ENCODE results near the gene TRMT61A. TPM values are rescaled to one million over a fixed set of nuclear protein-coding genes. Genes with fewer than 3 reads are reported as not detected.

The TRMT61A gene
- total RNA-seq, 1 donor from 2014 or later = 13.7 TPM

GRCh38 chr14:103528146-103528586, 830 bp upstream of the TRMT61A start:
- intact Hi-C loops (cut with micrococcal nuclease) = no loop called here
- H3K4me1 Mint-ChIP-seq (ENCODE audit: low read depth) = peaks cover 15% of the 10 kb centered on the region
- peaks cover 8% of the 10 kb centered on the region for H3K36me3 Mint-ChIP-seq (ENCODE audit: low read depth)
- no peaks in the 10 kb centered on the region for H3K9me3 Mint-ChIP-seq
- H3K27me3 Mint-ChIP-seq (ENCODE audit: low read depth) = peaks cover 20% of the 10 kb centered on the region
- peak overlapping the region; percentile 99 for H3K4me3 Mint-ChIP-seq (ENCODE audit: low read depth)
- no peak for DNase-seq (ENCODE audit: low spot score)
- H3K27ac Mint-ChIP-seq = peak overlapping the region; percentile 91

- Mint-ChIP-seq H3K27ac (peak overlapping the region; percentile 96), H3K36me3 (ENCODE audit: low read depth) (peaks cover 8% of the 10 kb centered on the region), H3K9me3 (no peaks in the 10 kb centered on the region), H3K4me3 (ENCODE audit: low read depth) (peak overlapping the region; percentile 99), H3K27me3 (ENCODE audit: low read depth) (peaks cover 9% of the 10 kb centered on the region), H3K4me1 (ENCODE audit: low read depth) (peaks cover 15% of the 10 kb centered on the region)
- intact Hi-C loops (cut with micrococcal nuclease) = loop anchor here (1.0 kb wide), 1 partner anchor 33 kb away; the partner anchor contains the start of genes BAG5 and COA8
- no peak for DNase-seq (ENCODE audit: low spot score)
These were observed 678 bp downstream of the TRMT61A start for GRCh38 chr14:103529383-103530365.

- Mint-ChIP-seq H3K9me3 (no peaks in the 10 kb centered on the region), H3K4me3 (ENCODE audit: low read depth) (peak overlapping the region; percentile 99), H3K36me3 (ENCODE audit: low read depth) (peaks cover 8% of the 10 kb centered on the region), H3K27me3 (ENCODE audit: low read depth) (peaks cover 4% of the 10 kb centered on the region), H3K4me1 (ENCODE audit: low read depth) (peaks cover 15% of the 10 kb centered on the region), H3K27ac (no peak overlapping the region)
- intact Hi-C loops (cut with micrococcal nuclease) = no loop called here
- no peak for DNase-seq (ENCODE audit: low spot score)
These were observed 1.4 kb downstream of the TRMT61A start for GRCh38 chr14:103530390-103530789.

- Mint-ChIP-seq H3K4me1 (ENCODE audit: low read depth) (peaks cover 15% of the 10 kb centered on the region), H3K9me3 (no peaks in the 10 kb centered on the region), H3K27ac (no peak overlapping the region), H3K27me3 (ENCODE audit: low read depth) (peaks cover under 1% of the 10 kb centered on the region), H3K4me3 (ENCODE audit: low read depth) (peak overlapping the region; percentile 99), H3K36me3 (ENCODE audit: low read depth) (peaks cover 8% of the 10 kb centered on the region)
- no peak for DNase-seq (ENCODE audit: low spot score)
- intact Hi-C loops (cut with micrococcal nuclease) = no loop called here
These were observed 1.8 kb downstream of the TRMT61A start for GRCh38 chr14:103530831-103531230.

GRCh38 chr14:103531421-103532215, 2.6 kb downstream of the TRMT61A start:
- no peak overlapping the region for H3K27ac Mint-ChIP-seq
- no peaks in the 10 kb centered on the region for H3K9me3 Mint-ChIP-seq
- H3K4me1 Mint-ChIP-seq (ENCODE audit: low read depth) = peaks cover 14% of the 10 kb centered on the region
- intact Hi-C loops (cut with micrococcal nuclease) = no loop called here
- H3K27me3 Mint-ChIP-seq (ENCODE audit: low read depth) = no peaks in the 10 kb centered on the region
- H3K36me3 Mint-ChIP-seq (ENCODE audit: low read depth) = peaks cover 8% of the 10 kb centered on the region
- no peak for DNase-seq (ENCODE audit: low spot score)
- H3K4me3 Mint-ChIP-seq (ENCODE audit: low read depth) = no peak overlapping the region

- no peaks in the 10 kb centered on the region for H3K27me3 Mint-ChIP-seq (ENCODE audit: low read depth)
- H3K4me3 Mint-ChIP-seq (ENCODE audit: low read depth) = no peak overlapping the region
- intact Hi-C loops (cut with micrococcal nuclease) = no loop called here
- no peak for DNase-seq (ENCODE audit: low spot score)
- H3K4me1 Mint-ChIP-seq (ENCODE audit: low read depth) = peaks cover 8% of the 10 kb centered on the region
- H3K27ac Mint-ChIP-seq = no peak overlapping the region
- no peaks in the 10 kb centered on the region for H3K9me3 Mint-ChIP-seq
- peaks cover 8% of the 10 kb centered on the region for H3K36me3 Mint-ChIP-seq (ENCODE audit: low read depth)
These were observed 3.5 kb downstream of the TRMT61A start for GRCh38 chr14:103532216-103533136.

- intact Hi-C loops (cut with micrococcal nuclease) = no loop called here
These were observed 4.4 kb downstream of the TRMT61A start for GRCh38 chr14:103533137-103533998.

GRCh38 chr14:103533999-103534575, 5.1 kb downstream of the TRMT61A start:
- intact Hi-C loops (cut with micrococcal nuclease) = no loop called here
- H3K4me1 Mint-ChIP-seq (ENCODE audit: low read depth) = peaks cover 6% of the 10 kb centered on the region
- no peaks in the 10 kb centered on the region for H3K27me3 Mint-ChIP-seq (ENCODE audit: low read depth)
- no peaks in the 10 kb centered on the region for H3K9me3 Mint-ChIP-seq
- no peak for DNase-seq (ENCODE audit: low spot score)
- no peak overlapping the region for H3K27ac Mint-ChIP-seq
- H3K36me3 Mint-ChIP-seq (ENCODE audit: low read depth) = peaks cover 8% of the 10 kb centered on the region
- no peak overlapping the region for H3K4me3 Mint-ChIP-seq (ENCODE audit: low read depth)

More at GRCh38 chr14:103533137-103533998, 4.4 kb downstream of the TRMT61A start:
- Mint-ChIP-seq H3K9me3 (no peaks in the 10 kb centered on the region), H3K36me3 (ENCODE audit: low read depth) (peaks cover 8% of the 10 kb centered on the region), H3K27ac (no peak overlapping the region), H3K4me1 (ENCODE audit: low read depth) (peaks cover 6% of the 10 kb centered on the region), H3K4me3 (ENCODE audit: low read depth) (no peak overlapping the region), H3K27me3 (ENCODE audit: low read depth) (no peaks in the 10 kb centered on the region)
- DNase-seq (ENCODE audit: low spot score) = no peak

- H3K27ac Mint-ChIP-seq = no peak overlapping the region
- peaks cover 5% of the 10 kb centered on the region for H3K36me3 Mint-ChIP-seq (ENCODE audit: low read depth)
- H3K4me3 Mint-ChIP-seq (ENCODE audit: low read depth) = no peak overlapping the region
- H3K27me3 Mint-ChIP-seq (ENCODE audit: low read depth) = no peaks in the 10 kb centered on the region
- intact Hi-C loops (cut with micrococcal nuclease) = no loop called here
- H3K4me1 Mint-ChIP-seq (ENCODE audit: low read depth) = peaks cover 6% of the 10 kb centered on the region
- no peak for DNase-seq (ENCODE audit: low spot score)
- H3K9me3 Mint-ChIP-seq = no peaks in the 10 kb centered on the region
These were observed 5.6 kb downstream of the TRMT61A start for GRCh38 chr14:103534576-103535061.

GRCh38 chr14:103535081-103535890, 6.3 kb downstream of the TRMT61A start:
- no peaks in the 10 kb centered on the region for H3K27me3 Mint-ChIP-seq (ENCODE audit: low read depth)
- peaks cover 3% of the 10 kb centered on the region for H3K4me1 Mint-ChIP-seq (ENCODE audit: low read depth)

More at GRCh38 chr14:103535081-103535890, 6.3 kb downstream of the TRMT61A start:
- peaks cover 4% of the 10 kb centered on the region for H3K36me3 Mint-ChIP-seq (ENCODE audit: low read depth)
- no peak overlapping the region for H3K27ac Mint-ChIP-seq
- intact Hi-C loops (cut with micrococcal nuclease) = no loop called here
- no peak overlapping the region for H3K4me3 Mint-ChIP-seq (ENCODE audit: low read depth)
- no peaks in the 10 kb centered on the region for H3K9me3 Mint-ChIP-seq
- DNase-seq (ENCODE audit: low spot score) = no peak
